HG03159 (cell line): ENCODE measurements around the gene NAGK.
"Not testable (repeated sequence)": the region's sequence is repeated elsewhere in the genome, so short reads cannot be mapped to it uniquely, and the experiment has no call there.

Source experiments
- ATAC-seq: cut with Tn5 transposase; IDR thresholded peaks from one replicate; pipeline ENCODE4 v1.9.1; 2021; ENCODE audit warnings: mild to moderate bottlenecking, moderate library complexity; ENCODE audit not compliant: unreplicated experiment

Gene NAGK

DNA sequence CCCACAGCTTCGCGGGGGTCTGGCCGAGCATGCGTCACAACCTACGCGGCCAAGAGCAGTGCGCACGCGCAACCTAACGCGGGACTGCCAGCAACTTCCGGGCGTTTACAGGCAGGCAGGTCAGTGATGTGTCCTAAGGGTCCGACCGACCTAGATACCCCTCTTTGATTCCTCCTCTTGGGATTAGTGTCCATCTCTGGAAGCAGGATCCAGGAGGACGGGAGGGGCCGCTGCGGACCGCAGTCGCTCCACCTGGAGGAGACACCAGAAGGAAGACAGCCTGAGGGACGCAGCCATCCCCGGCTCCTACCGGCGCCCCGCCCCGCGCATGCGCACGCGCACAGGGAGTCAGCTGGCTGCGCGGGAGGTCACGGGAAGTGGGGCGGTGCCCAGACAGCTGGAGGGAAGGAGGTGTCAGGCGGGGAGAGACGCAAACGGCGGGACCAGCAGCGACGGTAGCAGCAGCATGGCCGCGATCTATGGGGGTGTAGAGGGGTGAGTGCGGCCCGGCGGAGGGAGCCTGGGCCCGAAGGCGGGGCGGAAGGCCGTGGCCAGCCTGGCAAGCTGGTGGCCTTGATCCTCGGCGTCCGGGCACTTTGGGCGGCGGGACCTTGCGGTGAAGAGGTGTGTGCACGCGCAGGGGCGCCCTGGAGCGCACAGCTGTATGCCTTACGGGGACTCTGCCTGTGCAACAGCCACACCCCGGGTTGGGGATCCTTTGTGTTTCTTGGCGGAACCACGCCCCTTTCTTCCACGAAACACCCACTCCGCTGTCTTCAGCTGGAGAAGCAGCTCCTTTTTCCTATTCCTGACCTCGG lies at the start of gene NAGK:
Gene NAGK, plus strand, starts transcription at position 431 of the 818 bp plus-strand sequence. Its CDS starts 36 bp downstream, at position 467.
- ATAC-seq, result peak; percentile 58

DNA sequence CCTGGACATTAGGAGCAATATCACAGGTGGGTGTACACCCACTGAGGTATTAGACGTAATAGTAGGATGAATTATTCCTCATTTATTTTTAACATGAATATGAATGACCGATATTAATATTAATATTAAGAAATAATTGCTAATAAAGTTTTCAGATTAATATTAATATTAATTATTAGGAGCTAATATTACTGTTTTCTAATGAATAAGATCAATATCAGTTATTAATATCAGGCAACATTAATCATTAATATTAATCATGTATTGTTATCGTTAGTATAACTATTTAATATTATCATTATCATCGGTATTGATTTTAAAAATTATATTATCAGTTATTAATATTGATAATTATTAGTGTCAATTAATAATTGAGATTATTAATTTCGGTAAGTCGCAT lies 48.5 kb upstream of the NAGK start:
- not testable (repeated sequence) for ATAC-seq

DNA sequence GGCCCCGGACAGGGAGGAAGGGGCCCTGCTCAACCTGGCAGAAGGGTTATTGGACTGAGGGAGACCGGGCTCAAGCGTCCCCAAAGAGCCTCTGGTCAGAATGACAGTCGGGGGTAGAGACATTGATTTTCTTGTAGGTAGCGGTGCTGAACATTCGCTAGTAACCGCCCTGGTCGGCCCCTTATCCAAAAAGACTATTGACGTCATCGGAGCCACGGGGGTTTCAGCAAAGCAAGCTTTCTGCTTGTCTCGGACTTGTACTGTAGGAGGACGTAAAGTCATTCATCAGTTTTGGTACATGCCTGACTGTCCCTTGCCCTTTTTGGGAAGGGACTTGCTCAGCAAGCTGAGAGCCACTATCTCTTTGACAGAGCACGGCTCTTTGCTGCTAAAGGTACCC lies 47.1 kb upstream of the NAGK start:
- ATAC-seq, result not testable (repeated sequence)

DNA sequence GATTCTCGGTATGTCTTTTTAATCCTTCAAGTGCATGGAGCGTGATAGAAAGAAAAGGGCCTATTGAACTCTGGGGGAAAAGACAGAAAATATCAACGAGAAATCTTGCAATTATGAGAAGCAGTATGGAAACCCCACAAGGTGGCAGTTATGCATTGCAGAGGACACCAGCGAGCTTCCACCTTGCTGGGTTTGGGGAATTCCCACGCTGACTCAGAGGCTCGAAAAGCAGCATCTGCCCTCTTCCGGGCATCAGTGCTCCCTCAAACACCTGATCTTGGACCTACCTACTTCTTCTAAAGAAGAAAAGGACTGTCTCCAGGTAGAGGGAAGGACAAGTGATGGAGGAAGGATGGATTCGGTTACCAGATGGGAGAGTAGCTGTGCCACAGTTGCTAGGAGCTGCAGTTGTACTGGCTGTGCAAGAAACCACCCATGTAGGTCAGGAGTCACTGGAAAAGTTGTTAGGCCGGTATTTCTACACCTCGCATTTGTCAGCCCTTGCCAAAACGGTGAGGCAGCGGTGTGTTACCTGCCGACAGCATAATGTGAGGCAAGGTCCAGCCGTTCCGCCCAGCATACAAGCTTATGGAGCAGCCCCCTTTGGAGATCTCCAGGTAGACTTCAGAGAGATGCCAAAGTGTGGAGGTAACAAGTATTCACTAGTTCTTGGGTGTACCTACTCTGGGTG lies 44.8 kb upstream of the NAGK start:
- ATAC-seq, result not testable (repeated sequence)

DNA sequence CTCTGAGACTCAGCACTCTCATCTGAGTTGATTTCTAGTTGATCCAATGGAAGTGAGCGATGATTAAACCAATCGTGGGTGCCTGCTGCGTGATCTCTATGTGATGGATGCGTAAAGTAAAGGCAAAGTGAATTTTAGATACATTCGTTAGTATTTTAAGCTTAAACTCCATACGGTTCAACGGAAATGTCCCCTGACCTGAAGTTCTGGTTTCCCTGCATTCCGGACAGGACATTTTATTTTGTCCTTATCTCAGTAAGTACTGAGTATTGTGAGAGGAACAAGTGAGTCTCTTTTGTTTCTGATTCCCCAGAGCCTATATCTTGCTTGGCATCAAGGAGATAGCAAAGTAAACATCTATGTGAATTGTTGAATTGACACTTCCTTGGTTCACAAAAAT lies 32.2 kb upstream of the NAGK start:
- ATAC-seq, result not testable (repeated sequence)

DNA sequence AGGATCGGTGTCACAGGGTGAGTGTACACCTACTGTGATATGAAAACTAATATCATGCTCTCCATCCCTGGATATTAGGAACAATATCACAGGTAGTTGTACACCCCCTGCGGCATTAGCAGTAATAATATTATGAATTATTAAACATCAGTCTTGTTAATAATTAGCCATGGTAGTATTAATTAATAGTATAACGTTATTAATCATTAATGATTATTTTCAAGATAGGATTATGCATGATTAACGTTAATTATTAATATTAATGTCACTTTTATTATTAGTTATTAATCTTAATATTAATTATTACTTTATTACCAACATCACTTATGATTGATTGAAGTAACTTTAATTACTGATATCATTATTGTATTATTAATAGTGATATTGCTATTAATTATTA lies 26.2 kb upstream of the NAGK start:
- ATAC-seq, result no peak

DNA sequence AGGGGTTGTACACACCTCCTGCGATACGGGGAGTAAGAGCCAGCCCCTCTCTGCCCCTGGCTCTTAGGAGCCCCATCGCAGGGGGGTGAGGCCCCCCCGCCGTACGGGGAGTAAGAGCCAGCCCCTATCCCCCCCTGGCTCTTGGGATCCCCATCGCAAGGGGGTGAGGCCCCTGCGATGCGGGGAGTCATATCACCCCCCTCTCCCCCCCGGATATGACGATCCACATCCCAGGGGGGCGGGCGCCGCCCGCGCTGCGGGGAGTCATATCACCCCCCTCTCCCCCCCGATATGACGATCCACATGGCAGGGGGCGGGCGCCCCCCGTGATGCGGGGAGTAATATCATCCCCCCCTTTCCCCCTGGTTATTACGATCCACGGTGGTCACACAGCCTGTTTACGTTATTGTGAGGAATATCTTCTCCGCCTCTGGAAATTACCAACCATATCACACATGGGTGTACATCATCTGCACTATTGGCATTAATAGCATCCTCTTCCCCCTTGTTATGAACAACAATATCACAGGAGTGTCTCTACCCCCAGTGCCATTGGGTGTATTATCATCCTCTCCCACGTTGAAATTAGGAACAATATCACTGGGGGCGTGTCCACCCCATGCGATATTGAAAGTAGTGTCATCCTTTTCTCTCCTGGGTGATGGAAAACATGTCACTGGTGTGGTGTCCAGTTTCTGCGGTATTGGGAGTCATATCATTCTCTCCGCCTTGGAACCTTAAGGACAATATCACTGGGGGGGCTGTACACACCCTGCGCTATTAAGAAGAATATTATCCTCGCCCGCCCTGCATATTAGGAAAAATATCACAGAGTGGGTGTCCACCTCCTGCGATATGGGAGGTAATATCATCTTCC lies 24.7 kb upstream of the NAGK start:
- ATAC-seq, result no peak

DNA sequence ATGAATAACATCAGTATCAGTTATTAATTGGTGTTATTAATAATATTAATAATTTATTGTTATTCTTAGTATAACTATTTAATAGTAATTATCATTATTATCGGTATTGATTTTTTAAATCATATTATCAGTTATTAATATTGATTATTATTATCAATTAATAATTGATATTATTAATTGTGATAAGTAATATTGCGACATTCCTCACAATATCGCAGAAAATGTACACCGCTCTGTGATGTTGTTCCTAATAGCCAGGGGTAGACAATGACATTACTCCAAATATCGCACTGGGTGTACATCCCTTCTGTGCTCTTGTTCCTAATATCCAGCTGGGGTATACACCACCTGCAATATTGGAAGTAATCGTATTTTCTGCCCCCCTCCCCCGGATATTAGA lies 23.3 kb upstream of the NAGK start:
- ATAC-seq, result no peak

DNA sequence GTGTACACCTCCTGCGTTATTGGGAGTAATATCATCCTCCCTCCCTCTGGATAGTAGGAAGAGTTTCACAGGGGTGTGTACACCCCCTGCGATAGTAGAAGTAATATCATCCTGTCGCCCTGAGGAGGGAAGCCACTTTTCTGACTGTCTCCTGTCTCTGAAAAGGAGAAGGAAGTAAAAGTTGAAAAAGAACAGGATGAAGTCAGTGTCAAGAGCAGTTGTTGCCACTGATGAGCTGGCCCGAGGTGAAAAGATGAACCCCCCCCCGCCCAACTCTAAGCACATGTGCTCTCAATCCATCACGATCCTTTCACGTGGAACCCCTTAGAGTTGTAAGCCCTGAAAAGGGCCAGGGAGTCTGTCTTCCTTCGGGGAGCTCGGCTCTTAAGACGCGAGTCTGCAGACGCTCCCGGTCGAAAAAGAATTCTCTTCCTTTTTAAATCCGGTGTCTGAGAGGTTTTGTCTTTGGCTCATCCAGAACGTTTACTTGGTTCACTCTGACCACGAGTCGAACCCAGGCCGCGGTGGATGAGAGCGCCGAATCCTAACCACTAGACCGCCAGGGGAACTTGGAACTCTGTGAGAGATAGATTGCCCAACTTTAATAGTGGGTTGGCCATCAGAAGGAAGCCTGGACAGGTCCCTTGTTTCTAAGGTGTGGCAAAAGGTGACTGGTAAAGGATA lies 22.4 kb upstream of the NAGK start:
- no peak for ATAC-seq

DNA sequence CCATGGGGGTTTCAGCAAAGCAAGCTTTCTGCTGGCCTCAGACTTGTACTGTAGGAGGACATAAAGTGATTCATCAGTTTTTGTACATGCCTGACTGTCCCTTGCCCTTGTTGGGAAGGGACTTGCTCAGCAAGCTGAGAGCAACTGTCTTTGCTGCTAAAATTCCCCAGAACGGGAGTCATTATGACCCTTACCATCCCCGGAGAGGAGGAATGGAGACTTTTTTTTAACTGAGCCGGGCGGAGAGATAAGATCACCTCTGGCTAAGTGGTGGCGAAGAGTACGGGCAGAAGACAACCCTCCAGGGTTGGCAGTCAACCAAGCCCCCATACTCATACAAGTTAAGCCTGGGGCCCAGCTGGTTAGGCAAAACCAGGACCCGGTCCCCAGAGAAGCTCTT lies 20.4 kb upstream of the NAGK start:
- ATAC-seq, result no peak

DNA sequence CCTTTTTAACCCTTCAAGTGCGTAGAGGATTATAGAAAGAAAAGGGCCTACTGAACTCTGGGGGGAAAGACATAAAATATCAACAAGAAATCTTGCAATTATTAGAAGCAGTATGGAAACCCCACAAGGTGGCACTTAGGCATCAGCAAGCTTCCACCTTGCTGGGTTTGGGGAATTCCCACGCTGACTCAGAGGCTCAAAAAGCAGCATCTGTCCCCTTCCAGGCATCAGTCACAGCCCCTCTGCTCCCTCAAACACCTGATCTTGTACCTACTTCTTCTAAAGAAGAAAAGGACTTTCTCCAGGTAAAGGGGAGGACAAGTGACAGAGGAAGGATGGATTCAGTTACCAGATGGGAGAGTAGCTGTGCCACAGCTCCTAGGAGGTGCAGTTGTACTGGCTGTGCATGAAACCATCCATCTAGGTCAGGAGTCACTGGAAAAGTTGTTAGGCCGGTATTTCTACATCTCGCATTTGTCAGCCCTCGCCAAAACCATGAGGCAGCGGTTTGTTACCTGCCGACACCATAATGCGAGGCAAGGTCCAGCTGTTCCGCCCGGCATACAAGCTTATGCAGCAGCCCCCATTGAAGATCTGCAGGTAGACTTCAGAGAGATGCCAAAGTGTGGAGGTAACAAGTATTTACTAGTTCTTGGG lies 18.6 kb upstream of the NAGK start:
- not testable (repeated sequence) for ATAC-seq

DNA sequence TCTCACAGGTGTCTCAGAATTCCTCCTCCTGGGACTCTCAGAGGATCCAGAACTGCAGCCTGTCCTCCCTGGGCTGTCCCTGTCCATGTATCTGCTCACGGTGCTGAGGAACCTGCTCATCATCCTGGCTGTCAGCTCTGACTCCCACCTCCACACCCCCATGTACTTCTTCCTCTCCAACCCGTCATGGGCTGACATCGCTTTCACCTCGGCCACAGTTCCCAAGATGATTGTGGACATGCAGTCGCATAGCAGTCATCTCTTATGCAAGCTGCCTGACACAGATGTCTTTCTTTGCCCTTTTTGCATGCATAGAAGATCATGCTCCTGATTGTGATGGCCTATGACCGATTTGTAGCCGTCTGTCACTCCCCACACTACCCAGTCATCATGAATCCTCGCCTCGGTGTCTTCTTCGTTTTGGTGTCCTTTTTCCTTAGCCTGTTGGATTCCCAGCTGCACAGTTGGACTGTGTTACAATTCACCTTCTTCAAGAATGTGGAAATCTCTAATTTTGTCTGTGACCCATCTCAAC lies 13.2 kb upstream of the NAGK start:
- not testable (repeated sequence) for ATAC-seq

DNA sequence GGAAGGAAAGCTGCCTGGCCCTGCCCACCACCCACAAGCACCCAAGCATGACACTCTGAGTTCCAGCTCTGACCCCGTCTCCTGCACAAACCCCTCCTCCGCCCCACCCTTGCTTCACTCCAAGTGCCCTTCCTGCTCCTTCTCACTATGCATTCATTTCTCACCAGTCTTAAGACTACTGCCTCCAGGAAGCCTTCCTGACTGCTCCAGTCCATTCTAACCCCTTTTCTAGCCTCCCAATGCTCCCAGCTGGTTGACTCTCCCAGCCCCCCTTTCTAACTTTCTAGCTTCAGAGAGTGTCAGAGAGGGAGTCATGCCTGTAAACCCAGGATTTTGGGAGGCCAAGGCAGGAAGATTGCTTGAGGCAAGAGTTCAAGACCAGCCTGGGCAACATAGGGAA lies 8.2 kb upstream of the NAGK start:
- no peak for ATAC-seq

DNA sequence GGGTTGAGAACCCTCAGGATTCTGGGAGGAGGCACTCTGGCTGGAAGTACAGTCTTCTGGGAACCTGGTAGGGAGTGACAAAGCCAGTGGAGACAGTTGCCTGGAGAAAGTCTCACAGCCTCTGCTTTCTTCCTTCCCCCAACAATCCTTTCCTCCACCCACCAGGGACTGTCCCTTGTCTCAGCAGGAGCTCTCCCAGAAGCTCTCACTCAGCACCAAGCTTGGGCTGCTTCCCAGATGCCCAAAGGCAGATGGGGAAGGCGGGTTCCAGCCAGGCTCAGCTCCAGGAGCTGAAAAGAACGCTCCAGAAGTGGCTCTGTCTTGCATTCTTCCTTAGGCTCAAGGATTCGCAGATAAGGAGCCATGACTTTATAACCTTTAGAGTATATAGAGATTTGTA lies 7.6 kb upstream of the NAGK start:
- ATAC-seq, result no peak

DNA sequence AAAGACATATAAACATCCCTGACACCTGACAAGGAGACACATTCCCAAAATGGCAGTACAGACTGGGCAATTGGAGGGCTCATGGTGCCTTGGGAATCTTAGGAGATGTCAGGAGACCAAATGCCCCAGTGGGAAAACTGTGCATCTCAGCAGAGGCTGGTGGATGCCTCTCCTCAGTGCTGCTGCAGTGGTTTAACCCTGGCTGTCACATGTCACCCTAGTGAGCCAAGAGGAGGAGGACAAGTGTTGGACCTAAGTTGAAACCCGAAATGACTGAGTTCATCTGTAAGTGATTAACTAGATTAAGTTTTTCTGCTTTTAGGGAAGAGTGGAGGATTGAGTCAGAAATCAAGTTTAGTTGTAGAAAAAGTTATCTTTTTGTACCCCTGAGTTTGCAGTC lies 5.2 kb upstream of the NAGK start:
- ATAC-seq, result no peak

DNA sequence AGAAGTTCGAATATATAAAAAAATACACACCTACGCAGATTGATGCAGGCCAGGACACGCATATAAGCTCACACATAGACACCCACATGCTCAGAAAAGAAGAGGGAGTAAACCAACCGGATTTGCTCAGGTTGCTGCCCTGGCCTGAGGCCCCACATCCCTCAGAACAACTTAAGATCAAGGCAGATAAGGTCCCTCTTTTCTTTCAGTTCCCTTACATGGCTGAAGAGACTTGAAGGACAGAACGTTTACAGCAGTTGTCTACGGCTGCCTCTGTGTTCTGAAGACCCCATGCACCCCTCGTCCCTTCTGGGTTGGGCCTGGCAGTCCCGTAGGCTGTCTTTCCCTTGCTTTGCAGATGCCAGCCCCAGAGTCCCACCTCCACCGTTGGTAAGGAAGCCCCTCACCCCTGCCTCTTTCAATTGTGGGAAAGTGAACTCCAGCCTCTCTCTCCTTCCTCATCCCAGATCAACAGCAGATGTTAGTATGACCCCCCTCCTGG lies 4.3 kb upstream of the NAGK start:
- ATAC-seq, result no peak

DNA sequence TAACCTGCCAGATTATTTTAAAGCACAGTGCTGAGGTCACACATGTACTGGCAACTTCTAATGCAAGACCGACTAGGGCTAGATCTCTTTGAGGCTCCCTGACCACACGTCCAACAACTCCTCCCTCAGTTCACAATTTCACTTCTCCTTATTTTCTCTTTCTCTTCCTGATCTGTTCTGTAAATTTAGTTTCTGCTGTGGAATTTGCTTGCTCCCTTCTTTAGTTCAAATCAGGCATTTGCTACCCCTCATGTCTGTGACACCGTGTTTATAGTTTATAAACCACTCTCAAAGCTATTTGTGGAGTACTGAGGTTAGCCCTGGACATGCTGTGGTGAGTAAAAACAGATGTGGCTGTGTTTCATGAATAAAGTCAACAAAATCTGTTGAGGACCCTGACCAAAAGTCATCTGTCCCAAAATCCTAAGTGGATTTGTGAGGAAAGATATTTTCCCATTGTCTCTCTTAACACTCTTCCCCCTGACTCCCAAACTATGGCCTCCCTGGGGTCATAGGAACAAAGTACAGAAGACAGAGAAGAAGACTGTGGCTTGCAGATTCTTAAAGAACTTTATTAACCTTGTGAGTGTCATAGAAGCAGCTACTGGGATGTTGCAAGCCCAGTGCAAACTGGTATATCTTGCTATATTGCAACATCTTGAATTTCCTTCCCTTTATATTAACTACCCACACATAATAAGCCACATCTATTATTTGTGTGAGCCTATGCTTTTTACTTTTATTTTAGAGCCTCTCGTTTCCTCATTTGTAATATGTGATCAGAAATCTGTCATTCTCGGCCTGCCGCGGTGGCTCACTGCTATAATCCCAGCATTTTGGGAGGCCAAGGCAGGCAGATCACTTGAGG lies 3.5 kb upstream of the NAGK start:
- peak; percentile 22 for ATAC-seq

DNA sequence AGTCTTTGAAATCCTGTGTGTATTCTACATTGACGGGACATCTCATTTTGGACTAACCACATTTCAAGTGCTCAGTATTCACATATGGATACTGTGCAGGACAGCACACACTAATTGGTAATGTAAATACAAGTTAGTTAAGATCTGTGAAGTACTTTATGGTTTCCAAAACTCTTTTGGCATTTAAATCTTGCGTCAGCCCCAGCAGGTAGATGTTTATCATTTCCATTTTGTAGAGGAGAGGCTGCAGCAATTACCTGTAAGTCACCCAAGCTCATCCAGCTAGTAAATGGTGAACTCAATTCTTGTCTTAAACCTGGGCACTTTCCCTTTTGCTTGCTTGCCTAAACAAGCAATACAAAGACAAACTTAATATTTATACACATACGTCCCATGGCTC lies 1.6 kb upstream of the NAGK start:
- no peak for ATAC-seq
